HG03457 (cell line): Measurements from ENCODE around the gene PPP2CA.
"Not testable (repeated sequence)": the region's sequence is repeated elsewhere in the genome, so short reads cannot be mapped to it uniquely, and the experiment has no call there.

Experiments used
- ATAC-seq: cut with Tn5 transposase; IDR thresholded peaks from one replicate; pipeline ENCODE4 v1.9.1; 2021; ENCODE audit warnings: moderate number of reproducible peaks; ENCODE audit not compliant: unreplicated experiment

Gene PPP2CA

GRCh38 chr5:134203630-134204029, 22.2 kb downstream of the PPP2CA start:
- no peak for ATAC-seq

DNA sequence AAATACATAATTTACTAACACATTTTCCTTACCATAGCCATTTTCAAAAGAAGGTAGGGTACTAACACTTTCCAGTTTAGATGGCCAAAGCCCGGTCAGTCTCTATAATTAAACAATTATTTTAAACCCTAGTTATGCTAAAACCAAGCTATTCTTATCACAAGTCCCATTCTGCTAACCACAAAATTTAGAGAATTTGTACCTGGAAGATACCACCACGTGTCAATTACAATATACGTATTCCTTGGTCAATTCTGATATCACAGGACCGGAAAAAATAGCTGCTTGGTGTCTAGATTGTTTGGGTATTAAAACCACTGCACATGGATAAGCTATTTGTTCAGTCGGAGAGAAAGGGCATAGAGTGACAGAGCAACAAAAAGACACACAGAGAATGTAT, 30.2 kb downstream of the PPP2CA start:
- ATAC-seq = no peak

DNA sequence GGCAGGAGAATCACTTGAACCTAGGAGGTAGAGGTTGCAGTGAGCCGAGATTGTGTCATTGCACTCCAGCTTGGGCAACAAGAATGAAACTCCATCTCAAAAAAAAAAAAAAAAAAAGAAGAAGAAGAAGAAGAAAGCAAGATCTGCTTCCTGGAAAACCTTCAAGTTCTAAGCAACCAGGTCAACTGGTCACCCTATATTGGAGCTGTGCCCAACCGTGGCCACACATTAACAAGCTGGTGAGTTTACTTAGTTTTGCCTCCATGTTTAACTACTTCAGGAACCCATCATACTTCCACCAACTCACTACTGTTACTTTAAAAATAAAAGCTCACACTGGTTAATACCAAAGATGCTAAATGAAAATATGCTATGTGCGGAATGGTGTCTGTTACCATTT, 36.8 kb downstream of the PPP2CA start:
- ATAC-seq = no peak

DNA sequence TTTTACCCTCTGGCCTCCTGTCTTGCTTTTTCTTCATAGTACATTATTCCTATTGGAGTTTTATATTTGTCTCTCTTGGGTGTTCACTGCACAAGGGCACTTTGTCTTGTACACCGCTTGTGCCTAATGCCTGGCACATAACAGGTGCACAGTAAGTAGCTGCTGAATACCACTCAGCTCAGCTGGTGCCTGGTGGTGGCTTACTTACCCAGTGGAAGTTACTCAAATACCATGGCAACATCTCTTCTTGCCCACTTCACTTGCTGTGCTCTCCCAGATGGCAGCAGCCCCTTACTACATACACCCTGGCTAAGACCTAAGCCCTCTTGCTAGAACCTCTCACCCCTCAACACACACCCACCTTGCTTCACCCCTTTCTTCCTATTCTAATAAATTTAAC, 37.8 kb downstream of the PPP2CA start:
- ATAC-seq = no peak

- no peak for ATAC-seq
Measured at GRCh38 chr5:134184155-134185135, 41.4 kb downstream of the PPP2CA start.

- ATAC-seq = no peak
Measured at GRCh38 chr5:134183481-134183880, 42.4 kb downstream of the PPP2CA start.

- ATAC-seq = no peak
Measured at GRCh38 chr5:134178096-134178419, 47.8 kb downstream of the PPP2CA start.

- no peak for ATAC-seq
Measured at GRCh38 chr5:134177369-134178095, 48.3 kb downstream of the PPP2CA start.

DNA sequence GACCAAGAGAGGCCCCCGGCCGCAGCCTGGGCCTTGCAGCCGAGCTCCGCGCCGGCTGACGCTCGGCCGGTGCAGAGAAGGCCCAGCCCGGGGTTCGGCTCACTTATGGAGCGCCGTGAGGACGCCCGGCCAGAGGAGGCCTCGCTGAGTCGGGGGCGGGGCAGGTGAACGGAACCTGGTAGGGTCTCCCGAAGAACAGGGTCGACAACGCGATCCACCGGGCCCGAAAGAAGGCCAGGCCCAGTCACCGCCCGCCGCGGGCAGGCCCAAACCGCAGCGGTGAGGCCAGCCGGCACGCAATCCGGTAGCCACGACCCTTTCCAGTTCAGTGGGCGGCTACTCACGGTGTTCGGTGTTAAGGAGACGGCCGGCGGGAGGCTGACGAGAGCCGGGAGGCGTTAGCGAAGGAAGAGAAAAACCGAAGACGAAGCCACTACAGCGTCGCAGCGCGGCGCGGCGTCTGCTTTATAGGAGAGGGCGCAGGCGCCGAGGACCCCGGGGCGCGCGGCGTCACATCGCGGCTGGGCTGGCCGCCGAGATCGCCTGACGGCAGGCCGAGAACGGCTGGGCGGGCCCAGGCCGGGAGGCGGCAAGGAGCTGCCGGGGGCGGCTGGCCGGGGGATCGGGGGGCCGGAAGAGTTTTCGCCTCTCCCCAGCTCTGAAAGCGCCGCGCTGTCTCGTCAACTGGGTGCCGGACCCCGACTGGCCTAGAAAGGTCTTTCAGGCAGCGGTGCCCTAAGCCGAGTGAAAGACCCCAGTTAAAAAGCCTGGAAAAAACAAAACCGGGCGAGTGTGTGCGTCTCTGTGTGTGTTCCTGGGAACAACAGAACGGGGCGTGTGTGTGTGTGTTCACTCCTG, 49.1 kb downstream of the PPP2CA start, which contains the start of gene SKP1:
Gene SKP1 (minus strand): TSS at position 440 of the 858 bp plus-strand sequence. CDS start 2,928 bp downstream, outside the sequence.
- ATAC-seq = peak; percentile 66

- ATAC-seq = peak; percentile 9
Measured at GRCh38 chr5:134175921-134176510, 49.9 kb downstream of the PPP2CA start.

GRCh38 chr5:134174841-134175839, 50.7 kb downstream of the PPP2CA start:
- ATAC-seq = no peak

GRCh38 chr5:134171972-134172371, 53.9 kb downstream of the PPP2CA start:
- ATAC-seq = no peak

GRCh38 chr5:134162592-134162991, 63.3 kb downstream of the PPP2CA start:
- no peak for ATAC-seq

DNA sequence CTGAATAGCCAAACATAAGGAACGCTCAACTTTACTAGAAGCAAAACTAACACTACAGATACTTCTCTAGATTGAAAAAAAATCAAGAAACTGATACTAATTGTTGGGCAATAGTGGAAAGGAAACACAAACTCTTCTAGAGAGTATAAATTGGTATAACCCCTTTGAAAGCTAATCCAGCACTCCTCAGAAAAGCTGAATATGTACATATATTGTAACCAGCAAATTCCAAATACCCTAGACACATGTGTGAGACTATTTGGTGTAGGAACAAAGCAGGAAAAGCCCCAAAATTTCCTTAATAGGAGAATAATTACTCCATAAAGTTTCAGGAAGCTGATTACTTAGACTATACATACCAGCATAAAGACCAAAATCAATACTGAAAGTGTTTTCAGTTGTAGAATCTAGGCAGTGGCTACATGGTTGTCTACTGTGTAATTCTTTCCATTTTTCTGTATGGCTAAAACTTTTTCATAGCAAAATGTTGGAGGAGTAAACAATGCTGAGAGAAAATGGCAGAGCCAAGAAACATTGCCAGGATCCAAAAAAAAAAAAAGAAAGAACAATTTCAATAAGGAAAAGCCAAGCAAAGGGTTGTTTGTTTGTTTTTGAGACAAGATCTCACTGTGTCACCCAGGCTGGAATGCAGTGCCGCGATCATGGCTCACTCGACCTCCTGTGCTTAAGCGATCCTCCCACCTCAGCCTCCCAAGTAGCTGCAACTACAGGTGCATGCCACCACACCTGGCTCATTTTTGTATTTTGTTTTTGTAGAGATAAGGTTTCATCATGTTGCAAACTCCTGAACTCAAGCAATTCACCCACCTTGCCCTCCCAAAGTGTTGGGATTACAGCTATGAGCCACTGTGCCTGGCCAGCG, 64.1 kb downstream of the PPP2CA start:
- ATAC-seq = no peak

DNA sequence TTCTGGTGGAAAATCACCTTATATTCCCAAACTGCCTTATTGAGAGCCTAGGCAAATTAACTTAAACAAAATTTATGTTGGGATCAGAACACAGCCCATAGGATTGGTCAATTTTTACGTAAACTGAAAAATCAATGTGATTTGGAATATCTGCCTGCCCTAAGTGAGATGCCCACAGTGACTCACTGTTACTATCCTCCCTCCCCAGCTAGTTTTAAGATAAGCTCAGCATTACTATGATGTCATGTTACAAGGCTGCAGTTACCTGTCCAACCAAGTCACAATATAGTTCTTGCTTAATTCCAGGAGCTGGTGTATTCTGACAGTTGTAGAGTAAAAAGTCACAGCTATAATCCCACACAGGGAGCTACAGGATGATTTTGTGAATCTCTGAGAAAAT, 72.2 kb downstream of the PPP2CA start:
- no peak for ATAC-seq

- no peak for ATAC-seq
Measured at GRCh38 chr5:134153241-134153640, 72.6 kb downstream of the PPP2CA start.

DNA sequence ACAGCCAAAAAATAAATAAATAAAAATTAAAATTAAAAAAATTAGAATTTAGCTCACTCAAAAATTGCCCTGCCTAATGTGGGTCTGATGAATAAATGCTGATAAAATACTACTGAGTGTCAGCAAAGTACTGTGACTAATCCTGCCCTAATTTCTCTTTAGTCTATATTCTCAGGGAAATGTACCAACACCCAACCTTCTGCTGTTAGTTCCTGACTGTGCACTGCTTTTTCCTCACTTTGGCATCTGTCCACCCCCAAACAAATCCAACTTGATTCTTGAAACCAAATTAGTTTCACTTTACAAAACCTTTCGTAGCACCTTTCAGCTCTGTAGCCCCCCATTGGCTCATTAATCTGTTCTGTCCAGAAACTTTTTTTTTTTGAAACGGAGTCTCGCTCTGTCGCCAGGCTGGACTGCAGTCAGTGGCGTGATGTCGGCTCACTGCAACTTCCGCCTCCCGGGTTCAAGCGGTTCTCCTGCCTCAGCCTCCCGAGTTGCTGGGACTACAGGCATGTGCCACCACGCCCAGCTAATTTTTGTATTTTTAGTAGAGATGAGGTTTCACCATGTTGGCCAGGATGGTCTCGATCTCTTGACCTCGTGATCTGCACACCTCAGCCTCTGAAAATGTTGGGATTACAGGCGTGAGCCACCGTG, 73.6 kb downstream of the PPP2CA start:
- not testable (repeated sequence) for ATAC-seq

DNA sequence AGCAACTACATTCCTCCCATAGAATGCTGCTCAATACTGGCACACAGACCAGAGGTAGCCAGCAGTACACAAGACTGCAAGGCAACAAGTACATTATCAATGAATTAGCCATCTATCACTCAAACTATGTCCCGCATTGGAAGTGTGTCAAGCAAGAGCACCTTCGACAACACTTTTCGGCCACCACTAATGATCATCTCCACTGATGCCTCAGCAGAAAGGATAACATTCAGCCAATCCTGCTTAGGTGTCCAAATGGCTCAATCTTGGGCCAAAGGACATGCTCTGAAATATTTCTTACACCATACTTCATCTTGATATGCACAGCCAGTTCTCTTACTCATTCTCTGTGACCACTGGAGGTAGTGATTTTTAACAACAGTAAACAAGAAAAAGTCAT, 74.2 kb downstream of the PPP2CA start:
- ATAC-seq = no peak
